ENCODE data around the gene HK3.
A peak's percentile ranks its signal among the peaks of the same experiment; 100 is the strongest.

The HK3 gene

GRCh38 chr5:176899296-176899891 lies at the start of gene HK3:
Gene HK3, minus strand, starts transcription at chr5:176899346. Its CDS starts 3,187 bp downstream, at chr5:176896159.
- H3K9me3 ChIP-seq (ENCODE audit: insufficient read depth, low read depth, low read length) = no peaks in the 10 kb centered on the region
- no peaks in the 10 kb centered on the region for H3K79me2 ChIP-seq (ENCODE audit: insufficient read depth, low read length)
- TF ChIP-seq, protein P1, sequence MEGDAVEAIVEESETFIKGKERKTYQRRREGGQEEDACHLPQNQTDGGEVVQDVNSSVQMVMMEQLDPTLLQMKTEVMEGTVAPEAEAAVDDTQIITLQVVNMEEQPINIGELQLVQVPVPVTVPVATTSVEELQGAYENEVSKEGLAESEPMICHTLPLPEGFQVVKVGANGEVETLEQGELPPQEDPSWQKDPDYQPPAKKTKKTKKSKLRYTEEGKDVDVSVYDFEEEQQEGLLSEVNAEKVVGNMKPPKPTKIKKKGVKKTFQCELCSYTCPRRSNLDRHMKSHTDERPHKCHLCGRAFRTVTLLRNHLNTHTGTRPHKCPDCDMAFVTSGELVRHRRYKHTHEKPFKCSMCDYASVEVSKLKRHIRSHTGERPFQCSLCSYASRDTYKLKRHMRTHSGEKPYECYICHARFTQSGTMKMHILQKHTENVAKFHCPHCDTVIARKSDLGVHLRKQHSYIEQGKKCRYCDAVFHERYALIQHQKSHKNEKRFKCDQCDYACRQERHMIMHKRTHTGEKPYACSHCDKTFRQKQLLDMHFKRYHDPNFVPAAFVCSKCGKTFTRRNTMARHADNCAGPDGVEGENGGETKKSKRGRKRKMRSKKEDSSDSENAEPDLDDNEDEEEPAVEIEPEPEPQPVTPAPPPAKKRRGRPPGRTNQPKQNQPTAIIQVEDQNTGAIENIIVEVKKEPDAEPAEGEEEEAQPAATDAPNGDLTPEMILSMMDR (conservative IDR thresholded peaks at IDR 0.05; ENCODE audit: low read length) = no peak
- no peak for TF ChIP-seq EZH2phosphoT487 (IDR thresholded peaks at IDR 0.05; ENCODE audit: borderline replicate concordance)
- H3F3A ChIP-seq (ENCODE audit: low read depth) = no peaks in the 10 kb centered on the region
- no peaks in the 10 kb centered on the region for H3K9me2 ChIP-seq (replicated peaks; ENCODE audit: low read depth, low read length)
- H3K4me2 ChIP-seq (ENCODE audit: low read depth, low read length, poor library complexity, severe bottlenecking) = peak within 1 kb of the TSS; percentile 54
- H3K4me1 ChIP-seq (ENCODE audit: insufficient read depth, low read length, poor library complexity, severe bottlenecking) = peaks cover 12% of the 10 kb centered on the region
- no peaks in the 10 kb centered on the region for H4K20me1 ChIP-seq (ENCODE audit: insufficient read depth, low read length, poor library complexity, severe bottlenecking)
- peaks cover 10% of the 10 kb centered on the region; the same call in 1 of the 2 replicates for H3K36me3 ChIP-seq (ENCODE audit: insufficient read depth, low read length)
- H3K27me3 ChIP-seq (ENCODE audit: insufficient read depth, low read length, poor library complexity, severe bottlenecking) = no peaks in the 10 kb centered on the region
- H3K4me3 ChIP-seq (ENCODE audit: low read length, poor library complexity, severe bottlenecking) = no peak within 1 kb of the TSS
- no peak within 1 kb of the TSS for H2AFZ ChIP-seq (ENCODE audit: low read length)
- H3K9ac ChIP-seq (ENCODE audit: low read depth, low read length, poor library complexity, severe bottlenecking) = no peak within 1 kb of the TSS

GRCh38 chr5:176948458-176948857 lies 49.3 kb upstream of the HK3 start:
- H3K36me3 ChIP-seq (ENCODE audit: insufficient read depth, low read length) = peaks cover 19% of the 10 kb centered on the region; the same call in 1 of the 2 replicates

DNA sequence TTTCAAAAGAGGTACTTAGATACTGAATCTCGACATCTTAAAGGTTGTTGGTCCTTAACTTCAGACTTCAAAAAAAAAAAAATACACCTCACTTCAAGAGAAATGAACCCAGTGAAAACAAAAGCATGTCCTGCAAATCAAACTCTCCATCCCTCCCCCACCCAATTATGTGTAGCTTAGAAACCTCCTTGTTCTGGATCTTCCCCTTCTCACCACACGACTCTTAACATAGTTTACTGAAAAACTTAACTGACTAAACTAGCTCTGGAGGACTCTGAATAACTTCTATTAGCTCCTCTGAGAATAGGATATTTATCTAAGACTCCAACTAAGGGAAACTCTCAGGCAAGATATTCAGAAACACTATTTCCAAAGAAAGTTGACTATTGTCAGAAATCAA lies 48.7 kb upstream of the HK3 start:
- H3K36me3 ChIP-seq (ENCODE audit: insufficient read depth, low read length) = peaks cover 19% of the 10 kb centered on the region; the same call in 1 of the 2 replicates
- no peak overlapping the region for H3K9ac ChIP-seq (ENCODE audit: low read depth, low read length, poor library complexity, severe bottlenecking)
- no peaks in the 10 kb centered on the region for H3K79me2 ChIP-seq (ENCODE audit: insufficient read depth, low read length)
- H3F3A ChIP-seq (ENCODE audit: low read depth) = no peaks in the 10 kb centered on the region
- no peaks in the 10 kb centered on the region for H3K4me1 ChIP-seq (ENCODE audit: insufficient read depth, low read length, poor library complexity, severe bottlenecking)
- no peak overlapping the region for H2AFZ ChIP-seq (ENCODE audit: low read length)
- no peaks in the 10 kb centered on the region for H4K20me1 ChIP-seq (ENCODE audit: insufficient read depth, low read length, poor library complexity, severe bottlenecking)
- no peak for TF ChIP-seq EZH2phosphoT487 (IDR thresholded peaks at IDR 0.05; ENCODE audit: borderline replicate concordance)
- TF ChIP-seq, protein P1 (conservative IDR thresholded peaks at IDR 0.05; ENCODE audit: low read length) = no peak
- H3K9me2 ChIP-seq (replicated peaks; ENCODE audit: low read depth, low read length) = no peaks in the 10 kb centered on the region
- no peaks in the 10 kb centered on the region for H3K27me3 ChIP-seq (ENCODE audit: insufficient read depth, low read length, poor library complexity, severe bottlenecking)
- no peak overlapping the region for H3K4me3 ChIP-seq (ENCODE audit: low read length, poor library complexity, severe bottlenecking)
- no peaks in the 10 kb centered on the region for H3K9me3 ChIP-seq (ENCODE audit: insufficient read depth, low read depth, low read length)
- no peak overlapping the region for H3K4me2 ChIP-seq (ENCODE audit: low read depth, low read length, poor library complexity, severe bottlenecking)

More at GRCh38 chr5:176948458-176948857, 49.3 kb upstream of the HK3 start:
- Histone ChIP-seq H3K4me2 (ENCODE audit: low read depth, low read length, poor library complexity, severe bottlenecking) (no peak overlapping the region), H3K79me2 (ENCODE audit: insufficient read depth, low read length) (no peaks in the 10 kb centered on the region), H3K4me1 (ENCODE audit: insufficient read depth, low read length, poor library complexity, severe bottlenecking) (no peaks in the 10 kb centered on the region), H2AFZ (ENCODE audit: low read length) (no peak overlapping the region), H3K4me3 (ENCODE audit: low read length, poor library complexity, severe bottlenecking) (no peak overlapping the region), H3F3A (ENCODE audit: low read depth) (no peaks in the 10 kb centered on the region), H3K9ac (ENCODE audit: low read depth, low read length, poor library complexity, severe bottlenecking) (no peak overlapping the region), H3K9me2 (replicated peaks; ENCODE audit: low read depth, low read length) (no peaks in the 10 kb centered on the region), H3K27me3 (ENCODE audit: insufficient read depth, low read length, poor library complexity, severe bottlenecking) (no peaks in the 10 kb centered on the region), H4K20me1 (ENCODE audit: insufficient read depth, low read length, poor library complexity, severe bottlenecking) (no peaks in the 10 kb centered on the region), H3K9me3 (ENCODE audit: insufficient read depth, low read depth, low read length) (no peaks in the 10 kb centered on the region)
- TF ChIP-seq EZH2phosphoT487 (IDR thresholded peaks at IDR 0.05; ENCODE audit: borderline replicate concordance) = no peak
- TF ChIP-seq, protein P1 (conservative IDR thresholded peaks at IDR 0.05; ENCODE audit: low read length) = no peak
